PC-3 (cell line): ENCODE results near the gene BPIFB2. TPM values are rescaled to one million over a fixed set of nuclear protein-coding genes. Genes with fewer than 3 reads are reported as not detected.

Experiments
- ATAC-seq: fragments of 200-7000 bp; cut with Tn5 transposase; 2 replicates; pipeline ENCODE4 v1.9.1; 2020; ENCODE audit warnings: mild to moderate bottlenecking, moderate library complexity
- BruUV-seq: library from RNA; stranded (reverse); fragments of 400-500 nt; replicated peaks from 2 replicates; lab custom pipeline; 2021; lab: Mats Ljungman, UMichigan
- CTCF ChIA-PET: fragments of 300-600 bp; sonication (Branson Sonifier 250); formaldehyde crosslinking; loops from one replicate; lab custom pipeline; 2022; ENCODE audit warnings: antibody characterized with exemption; lab: Charles Lee
- POLR2A ChIA-PET: fragments of 300-600 bp; sonication (Branson Sonifier 250); formaldehyde crosslinking; loops from one replicate; lab custom pipeline; 2022; ENCODE audit warnings: antibody characterized with exemption; ENCODE audit not compliant: unreplicated experiment; lab: Charles Lee
- DNase-seq: peaks from one replicate; pipeline ENCODE4 v3.0.0-alpha.2; 2015
- H2AFZ ChIP-seq: fragments of 300-600 bp; sonication (generic); 2 replicates; pipeline ENCODE4 v1.6.0; 2016; ENCODE audit warnings: antibody characterized with exemption, low read length
- H3F3A ChIP-seq: fragments of 300-600 bp; sonication (generic); one replicate; pipeline ENCODE4 v1.6.0; 2017; ENCODE audit warnings: antibody characterized with exemption, low read length, control low read depth, mild to moderate bottlenecking; ENCODE audit not compliant: unreplicated experiment
- H3K27ac ChIP-seq: fragments of 300-600 bp; sonication (generic); 2 replicates; pipeline ENCODE4 v1.5.1; 2016; ENCODE audit warnings: mild to moderate bottlenecking, low read length
- H3K27me3 ChIP-seq: fragments of 300-600 bp; sonication (generic); 2 replicates; pipeline ENCODE4 v1.6.1; 2016; ENCODE audit warnings: low read length, mixed read lengths
- H3K36me3 ChIP-seq: fragments of 300-600 bp; sonication (generic); 2 replicates; pipeline ENCODE4 v1.6.1; 2016; ENCODE audit warnings: low read depth, mixed run types, low read length, mixed read lengths
- H3K4me1 ChIP-seq: fragments of 300-600 bp; sonication (generic); 2 replicates; pipeline ENCODE4 v1.5.1; 2016; ENCODE audit warnings: low read length; ENCODE audit not compliant: insufficient read depth
- H3K4me2 ChIP-seq: fragments of 300-600 bp; sonication (generic); 2 replicates; pipeline ENCODE4 v1.6.0; 2016; ENCODE audit warnings: low read length
- H3K4me3 ChIP-seq: fragments of 300-600 bp; sonication (generic); 2 replicates; pipeline ENCODE4 v1.5.1; 2016; ENCODE audit warnings: mild to moderate bottlenecking, low read length, mixed read lengths
- H3K79me2 ChIP-seq: fragments of 300-600 bp; sonication (generic); 2 replicates; pipeline ENCODE4 v1.6.1; 2017; ENCODE audit warnings: low read length, mixed read lengths
- H3K9ac ChIP-seq: fragments of 300-600 bp; sonication (generic); 2 replicates; pipeline ENCODE4 v1.6.0; 2016; ENCODE audit warnings: mild to moderate bottlenecking, low read length
- H3K9me2 ChIP-seq: fragments of 300-600 bp; sonication (generic); replicated peaks from 2 replicates; pipeline ENCODE4 v1.6.1; 2016; ENCODE audit warnings: mixed run types, low read length, mixed read lengths
- H3K9me3 ChIP-seq: fragments of 300-600 bp; sonication (generic); 2 replicates; pipeline ENCODE4 v1.6.1; 2016; ENCODE audit warnings: low read length, mixed read lengths
- H4K20me1 ChIP-seq: fragments of 300-600 bp; sonication (generic); 2 replicates; pipeline ENCODE4 v1.6.1; 2016; ENCODE audit warnings: low read length, mixed read lengths
- CTCF ChIP-seq: fragments of 300-600 bp; sonication (generic); conservative IDR thresholded peaks from 2 replicates; pipeline ENCODE4 v1.5.1; 2017; ENCODE audit warnings: antibody characterized with exemption, low read depth, mild to moderate bottlenecking, low read length
- EZH2 ChIP-seq: fragments of 300-600 bp; sonication (generic); IDR thresholded peaks from one replicate; pipeline ENCODE4 v1.6.1; 2017; ENCODE audit warnings: antibody characterized with exemption, mild to moderate bottlenecking, low read length; ENCODE audit not compliant: unreplicated experiment
- EZH2phosphoT487 ChIP-seq: fragments of 300-600 bp; sonication (generic); IDR thresholded peaks from 2 replicates; pipeline ENCODE4 v1.6.1; 2018; ENCODE audit warnings: mild to moderate bottlenecking, antibody characterized with exemption, low read length, borderline replicate concordance
- intact Hi-C: fragments of 100-400 bp; cut with micrococcal nuclease; formaldehyde crosslinking; loops from 2 replicates; pipeline ENCODE4 v1.9.0; 2023
- total RNA-seq: library from RNA; depleted of rRNA; stranded (reverse); fragments of >200 nt; gene quantifications from 2 replicates; pipeline ENCODE4 v1.2.3, GENCODE V29; 2014

Gene BPIFB2
- total RNA-seq, 1 experiment from 2014 or later, result not detected

GRCh38 chr20:32977281-32978008 lies 30.1 kb upstream of the BPIFB2 start:
- BruUV-seq, result no TSS peak
- no peaks in the 10 kb centered on the region for H3K36me3 ChIP-seq
- DNase-seq (no peak), ATAC-seq (no peak)
- ChIA-PET POLR2A (no interaction called here), CTCF (no interaction called here)
- H3K4me1 ChIP-seq, result no peaks in the 10 kb centered on the region
- no peak overlapping the region for H3K27ac ChIP-seq
- H3K4me2 ChIP-seq, result no peak overlapping the region
- no peak overlapping the region for H2AFZ ChIP-seq
- H4K20me1 ChIP-seq, result no peaks in the 10 kb centered on the region
- intact Hi-C loops, result no loop called here
- no peak overlapping the region for H3K9ac ChIP-seq
- H3K4me3 ChIP-seq, result no peak overlapping the region
- no peaks in the 10 kb centered on the region for H3K9me2 ChIP-seq
- no peaks in the 10 kb centered on the region for H3F3A ChIP-seq
- TF ChIP-seq EZH2phosphoT487 (no peak), CTCF (no peak), EZH2 (no peak)
- H3K79me2 ChIP-seq, result no peaks in the 10 kb centered on the region
- H3K27me3 ChIP-seq, result peaks cover 68% of the 10 kb centered on the region
- H3K9me3 ChIP-seq, result no peaks in the 10 kb centered on the region

- no peaks in the 10 kb centered on the region for H3K4me1 ChIP-seq
- no peak overlapping the region for H3K27ac ChIP-seq
- H2AFZ ChIP-seq, result no peak overlapping the region
- no peaks in the 10 kb centered on the region for H3K9me3 ChIP-seq
- H3K4me2 ChIP-seq, result no peak overlapping the region
- H3K79me2 ChIP-seq, result no peaks in the 10 kb centered on the region
- no peaks in the 10 kb centered on the region for H3F3A ChIP-seq
- ChIA-PET POLR2A (no interaction called here), CTCF (no interaction called here)
- H3K36me3 ChIP-seq, result no peaks in the 10 kb centered on the region
- peaks cover 67% of the 10 kb centered on the region for H3K27me3 ChIP-seq
- no peaks in the 10 kb centered on the region for H4K20me1 ChIP-seq
- H3K9me2 ChIP-seq, result no peaks in the 10 kb centered on the region
- no TSS peak for BruUV-seq
- intact Hi-C loops, result no loop called here
- TF ChIP-seq CTCF (no peak), EZH2phosphoT487 (no peak), EZH2 (no peak)
- DNase-seq (no peak), ATAC-seq (no peak)
- no peak overlapping the region for H3K9ac ChIP-seq
- no peak overlapping the region for H3K4me3 ChIP-seq
Measured at GRCh38 chr20:32978009-32978335, 29.5 kb upstream of the BPIFB2 start.

GRCh38 chr20:32979201-32979998 lies 28.1 kb upstream of the BPIFB2 start:
- no peaks in the 10 kb centered on the region for H3K36me3 ChIP-seq
- H4K20me1 ChIP-seq, result no peaks in the 10 kb centered on the region
- ChIA-PET POLR2A (no interaction called here), CTCF (no interaction called here)
- no peaks in the 10 kb centered on the region for H3F3A ChIP-seq
- H3K4me1 ChIP-seq, result no peaks in the 10 kb centered on the region
- TF ChIP-seq EZH2 (peak; percentile 35), EZH2phosphoT487 (no peak)
- no peak overlapping the region for H3K27ac ChIP-seq
- intact Hi-C loops, result no loop called here
- peaks cover 53% of the 10 kb centered on the region for H3K27me3 ChIP-seq
- BruUV-seq, result no TSS peak
- H3K9me2 ChIP-seq, result no peaks in the 10 kb centered on the region
- no peak overlapping the region for H3K9ac ChIP-seq
- H2AFZ ChIP-seq, result no peak overlapping the region
- DNase-seq, result no peak
- H3K4me2 ChIP-seq, result no peak overlapping the region
- H3K9me3 ChIP-seq, result no peaks in the 10 kb centered on the region
- H3K79me2 ChIP-seq, result no peaks in the 10 kb centered on the region
- no peak overlapping the region for H3K4me3 ChIP-seq
- ATAC-seq, result no peak
